Coronary artery (tissue), 2 donors: Measurements from ENCODE around the gene TSPAN18.

Experiments
- DNase-seq: peaks from one replicate; pipeline ENCODE4 v3.0.0-alpha.2; 2017; ENCODE audit warnings: low spot score
- H3K27ac ChIP-seq, 2 donors: fragments of 200-600 bp; sonication (generic); one replicate each; pipeline ENCODE4 v1.5.1; 2016 to 2019
- H3K4me3 ChIP-seq: fragments of 200-600 bp; sonication (generic); 2 replicates; pipeline ENCODE4 v1.5.1; 2016; ENCODE audit warnings: mild to moderate bottlenecking, moderate library complexity
- CTCF ChIP-seq: fragments of 200-600 bp; sonication (generic); IDR thresholded peaks from one replicate; pipeline ENCODE4 v1.5.1; 2019; ENCODE audit warnings: antibody characterized with exemption

TSPAN18 gene

DNA sequence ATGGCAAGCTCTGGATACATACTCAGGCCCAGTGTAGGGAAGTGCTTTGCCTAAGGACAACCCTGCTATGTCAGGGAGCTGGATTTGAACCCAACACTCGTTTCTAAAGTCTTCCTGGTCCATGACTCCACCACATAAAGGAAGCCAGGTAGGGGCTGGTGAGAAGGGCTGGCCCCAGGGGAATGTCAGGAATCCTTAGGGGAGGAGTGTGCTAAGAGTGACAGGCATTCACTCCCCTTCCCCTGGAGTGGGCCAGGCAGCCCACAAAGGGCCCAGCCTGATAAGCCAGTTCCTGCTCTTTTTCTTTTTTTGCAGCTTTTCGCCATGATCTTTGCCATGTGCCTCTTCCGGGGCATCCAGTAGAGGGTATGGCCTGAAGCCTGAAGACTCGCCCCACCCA, 202.1 kb downstream of the TSPAN18 start:
- no peak overlapping the region for H3K27ac ChIP-seq
- H3K4me3 ChIP-seq, result no peak overlapping the region
- TF ChIP-seq CTCF, result no peak
- DNase-seq, result no peak

DNA sequence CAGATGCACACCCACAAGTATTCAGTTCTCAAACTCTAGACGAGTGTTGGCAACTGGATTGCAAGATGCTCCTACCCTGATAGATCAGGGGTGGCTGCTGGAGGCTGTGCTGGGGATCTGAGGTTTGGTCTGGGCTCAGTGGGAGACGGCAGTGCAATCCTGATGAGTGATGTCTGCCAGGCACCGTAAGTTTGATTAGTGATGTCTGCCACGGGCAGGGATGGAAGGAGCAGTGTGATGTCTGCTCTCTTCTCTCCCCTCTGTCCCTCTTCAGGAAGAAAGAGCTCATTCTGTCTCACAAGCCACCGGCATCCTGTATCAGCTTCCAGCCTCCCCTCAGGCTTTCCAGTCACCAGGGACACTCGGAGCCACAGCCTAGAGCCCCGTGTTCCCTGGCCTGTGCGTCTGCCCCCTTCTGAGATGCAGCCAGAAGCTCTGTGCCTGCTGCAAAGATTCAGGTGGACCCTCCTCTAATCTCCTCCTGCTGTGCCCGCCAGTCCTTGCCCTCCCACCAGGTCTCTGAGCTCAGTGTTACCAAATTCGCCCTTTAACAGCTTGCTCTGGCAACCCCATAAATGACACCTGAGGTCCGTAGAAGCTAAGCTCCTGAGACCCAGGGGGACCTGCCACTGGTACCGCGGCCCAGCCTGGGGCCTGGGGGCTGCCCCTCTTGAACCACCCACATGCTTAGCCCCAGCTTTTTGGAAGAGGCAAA, 204.0 kb downstream of the TSPAN18 start:
- Histone ChIP-seq H3K27ac (no peak overlapping the region), H3K4me3 (no peak overlapping the region)
- TF ChIP-seq CTCF, result no peak
- no peak for DNase-seq

GRCh38 chr11:44931466-44931865, 204.7 kb downstream of the TSPAN18 start:
- no peak for DNase-seq
- no peak for TF ChIP-seq CTCF
- Histone ChIP-seq H3K4me3 (no peak overlapping the region), H3K27ac (no peak overlapping the region)

- DNase-seq, result no peak
- Histone ChIP-seq H3K27ac (no peak overlapping the region), H3K4me3 (no peak overlapping the region)
- no peak for TF ChIP-seq CTCF
Measured at GRCh38 chr11:44934110-44934509, 207.3 kb downstream of the TSPAN18 start.

DNA sequence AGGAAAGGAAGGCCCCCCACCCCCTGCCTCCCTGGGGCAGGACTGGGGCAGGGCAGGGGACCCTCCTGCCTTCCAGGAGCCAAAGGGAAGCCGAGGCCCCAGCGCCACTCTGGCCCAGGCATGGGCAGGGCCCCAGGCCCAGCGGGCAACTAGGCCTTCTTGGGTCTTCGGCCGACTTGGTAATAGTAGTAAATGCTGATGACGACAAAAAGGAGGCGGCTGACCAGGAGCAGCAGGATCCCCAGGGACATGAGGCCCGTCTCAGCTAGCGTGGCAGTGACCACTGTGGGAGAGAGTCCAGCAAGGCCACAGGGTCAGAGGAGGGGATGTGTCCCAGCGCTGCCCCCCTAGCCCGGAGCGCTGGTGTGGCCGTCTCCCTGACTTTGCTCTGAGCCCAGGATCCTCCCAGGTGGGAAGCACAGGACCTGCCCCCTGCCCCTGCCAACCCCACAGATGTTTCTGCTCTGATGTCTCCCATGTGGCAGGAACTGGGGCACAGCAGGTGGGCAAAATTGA, 208.0 kb downstream of the TSPAN18 start:
- TF ChIP-seq CTCF, result no peak
- no peak overlapping the region for H3K4me3 ChIP-seq
- no peak overlapping the region for H3K27ac ChIP-seq
- DNase-seq, result no peak

DNA sequence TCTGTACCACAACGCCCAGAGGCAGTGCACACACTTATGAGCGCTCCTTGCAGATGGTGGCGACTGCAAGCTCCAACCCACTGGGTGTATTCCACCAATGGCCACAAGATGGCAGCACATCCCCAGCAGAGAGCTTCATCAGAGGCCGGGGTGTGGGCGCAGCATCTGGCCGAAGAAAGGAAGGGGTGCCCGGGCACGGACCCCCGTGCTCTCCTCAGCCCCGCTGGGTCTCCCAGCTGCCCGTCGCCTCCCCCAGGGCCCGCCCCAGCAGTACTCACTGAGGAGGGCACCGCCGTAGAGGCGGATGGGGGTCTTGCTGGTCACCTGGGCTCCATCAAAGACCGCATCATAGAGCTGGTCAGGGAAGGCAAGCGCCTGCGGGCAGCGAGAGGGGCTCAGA, 209.8 kb downstream of the TSPAN18 start:
- Histone ChIP-seq H3K4me3 (no peak overlapping the region), H3K27ac (no peak overlapping the region)
- TF ChIP-seq CTCF, result peak; percentile 96
- no peak for DNase-seq

GRCh38 chr11:44936951-44937543, 210.3 kb downstream of the TSPAN18 start:
- no peak for TF ChIP-seq CTCF
- Histone ChIP-seq H3K27ac (no peak overlapping the region), H3K4me3 (no peak overlapping the region)
- DNase-seq, result no peak
